Colonic mucosa (tissue), 4 donors: ENCODE measurements around the gene FAM107A. TPM values are rescaled to one million over a fixed set of nuclear protein-coding genes. Genes with fewer than 3 reads are reported as not detected.

ENCODE experiments used
- DNase-seq: peaks from one replicate; pipeline ENCODE4 v3.0.0-alpha.2; 2020
- H3K27ac ChIP-seq: fragments of 200-600 bp; one replicate; pipeline ENCODE4 v1.8.0; 2021
- H3K27me3 ChIP-seq: fragments of 200-600 bp; one replicate; pipeline ENCODE4 v1.8.0; 2021
- H3K36me3 ChIP-seq: fragments of 200-600 bp; one replicate; pipeline ENCODE4 v1.8.0; 2021
- H3K4me1 ChIP-seq: fragments of 200-600 bp; one replicate; pipeline ENCODE4 v1.8.0; 2021; ENCODE audit warnings: mild to moderate bottlenecking
- H3K4me3 ChIP-seq: fragments of 200-600 bp; one replicate; pipeline ENCODE4 v1.8.0; 2021
- H3K9ac ChIP-seq, 2 donors: one replicate each; pipeline ENCODE4 v1.7.0; 2013; ENCODE audit warnings: control low read depth in 2 of 2, low read depth in 2 of 2, low read length in 2 of 2
- H3K9me3 ChIP-seq: fragments of 200-600 bp; one replicate; pipeline ENCODE4 v1.8.0; 2021
- intact Hi-C: fragments of 100-400 bp; cut with DNase I; formaldehyde crosslinking; loops from one replicate; pipeline ENCODE4 v1.14.1; 2022
- total RNA-seq, 2 donors: library from RNA; stranded (reverse); fragmentation: NEBNext Ultra II Directional in 1 of 2; extraction: Animal tissue kit (Norgen Biotek cat#: 25700) in 1 of 2; gene quantifications; one replicate each; pipeline ENCODE4 v1.2.1, GENCODE V29; 2021
- TF ChIP-seq, protein P1 (sequence below): fragments of 200-600 bp; IDR thresholded peaks from one replicate; pipeline ENCODE4 v1.8.0; 2022; ENCODE audit warnings: antibody characterized with exemption, mild to moderate bottlenecking
- donor health status: healthy.
- donor health status: DM: no; HTN: no; CAD: no.
- donor health status: DM: no; HTN: no; CAD: no.

FAM107A gene
- total RNA-seq, 2 donors from 2014 or later: 2.2 to 5.1 TPM

DNA sequence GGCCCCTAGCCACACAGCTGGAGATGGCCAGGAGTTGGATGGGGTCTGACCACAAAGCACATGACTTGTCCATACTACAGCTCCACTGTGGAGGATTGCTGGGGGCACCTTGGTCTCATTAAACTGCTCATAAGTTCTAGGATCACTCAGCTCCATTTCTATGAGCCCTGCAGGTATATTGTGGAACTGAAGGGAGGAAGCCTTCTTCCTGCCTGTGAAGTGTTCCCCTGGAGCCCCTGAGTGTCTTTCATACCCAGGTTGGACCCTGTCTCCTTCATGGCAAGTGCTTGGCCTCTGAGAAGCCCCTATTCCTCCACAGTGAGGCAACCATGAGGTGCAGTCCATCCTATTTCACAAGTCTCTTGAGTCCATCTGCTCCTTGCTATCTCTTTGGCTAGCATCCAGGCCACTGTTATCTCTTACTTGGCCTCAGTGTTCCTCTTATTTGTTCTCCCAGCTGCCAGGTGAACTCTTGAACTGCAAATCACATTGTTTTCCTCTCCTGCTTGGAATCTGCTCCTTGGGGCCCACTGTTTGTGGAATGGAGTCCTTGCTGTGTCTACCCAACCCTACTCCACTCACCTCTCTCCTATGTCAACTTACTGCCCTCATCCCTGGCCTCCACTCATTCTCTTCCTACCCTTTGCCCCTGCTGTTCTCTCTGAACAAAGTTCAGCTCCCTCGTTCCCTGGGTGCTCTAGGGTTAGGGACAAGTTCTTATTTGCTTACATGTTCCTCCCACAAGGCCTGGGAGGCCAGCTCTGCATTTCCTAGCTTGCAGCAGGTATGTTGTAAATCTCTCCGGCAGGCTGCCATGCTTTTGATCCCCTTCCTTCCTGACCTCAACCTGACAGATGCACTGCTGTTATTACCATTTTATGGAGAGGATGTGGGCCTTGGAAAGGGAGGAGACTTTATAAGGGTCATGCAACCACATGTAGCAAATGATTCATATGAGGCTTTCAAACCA is 41.4 kb downstream of the FAM107A start:
- Histone ChIP-seq H3K4me3 (no peak overlapping the region), H3K36me3 (no peaks in the 10 kb centered on the region), H3K9ac (peak overlapping the region in 1 of 2 donors; percentile 88), H3K9me3 (no peaks in the 10 kb centered on the region), H3K27ac (peak overlapping the region; percentile 76), H3K4me1 (peaks cover 30% of the 10 kb centered on the region), H3K27me3 (no peaks in the 10 kb centered on the region)
- DNase-seq: peak; percentile 86
- intact Hi-C loops: no loop called here
- TF ChIP-seq, protein P1, sequence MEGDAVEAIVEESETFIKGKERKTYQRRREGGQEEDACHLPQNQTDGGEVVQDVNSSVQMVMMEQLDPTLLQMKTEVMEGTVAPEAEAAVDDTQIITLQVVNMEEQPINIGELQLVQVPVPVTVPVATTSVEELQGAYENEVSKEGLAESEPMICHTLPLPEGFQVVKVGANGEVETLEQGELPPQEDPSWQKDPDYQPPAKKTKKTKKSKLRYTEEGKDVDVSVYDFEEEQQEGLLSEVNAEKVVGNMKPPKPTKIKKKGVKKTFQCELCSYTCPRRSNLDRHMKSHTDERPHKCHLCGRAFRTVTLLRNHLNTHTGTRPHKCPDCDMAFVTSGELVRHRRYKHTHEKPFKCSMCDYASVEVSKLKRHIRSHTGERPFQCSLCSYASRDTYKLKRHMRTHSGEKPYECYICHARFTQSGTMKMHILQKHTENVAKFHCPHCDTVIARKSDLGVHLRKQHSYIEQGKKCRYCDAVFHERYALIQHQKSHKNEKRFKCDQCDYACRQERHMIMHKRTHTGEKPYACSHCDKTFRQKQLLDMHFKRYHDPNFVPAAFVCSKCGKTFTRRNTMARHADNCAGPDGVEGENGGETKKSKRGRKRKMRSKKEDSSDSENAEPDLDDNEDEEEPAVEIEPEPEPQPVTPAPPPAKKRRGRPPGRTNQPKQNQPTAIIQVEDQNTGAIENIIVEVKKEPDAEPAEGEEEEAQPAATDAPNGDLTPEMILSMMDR: no peak

DNA sequence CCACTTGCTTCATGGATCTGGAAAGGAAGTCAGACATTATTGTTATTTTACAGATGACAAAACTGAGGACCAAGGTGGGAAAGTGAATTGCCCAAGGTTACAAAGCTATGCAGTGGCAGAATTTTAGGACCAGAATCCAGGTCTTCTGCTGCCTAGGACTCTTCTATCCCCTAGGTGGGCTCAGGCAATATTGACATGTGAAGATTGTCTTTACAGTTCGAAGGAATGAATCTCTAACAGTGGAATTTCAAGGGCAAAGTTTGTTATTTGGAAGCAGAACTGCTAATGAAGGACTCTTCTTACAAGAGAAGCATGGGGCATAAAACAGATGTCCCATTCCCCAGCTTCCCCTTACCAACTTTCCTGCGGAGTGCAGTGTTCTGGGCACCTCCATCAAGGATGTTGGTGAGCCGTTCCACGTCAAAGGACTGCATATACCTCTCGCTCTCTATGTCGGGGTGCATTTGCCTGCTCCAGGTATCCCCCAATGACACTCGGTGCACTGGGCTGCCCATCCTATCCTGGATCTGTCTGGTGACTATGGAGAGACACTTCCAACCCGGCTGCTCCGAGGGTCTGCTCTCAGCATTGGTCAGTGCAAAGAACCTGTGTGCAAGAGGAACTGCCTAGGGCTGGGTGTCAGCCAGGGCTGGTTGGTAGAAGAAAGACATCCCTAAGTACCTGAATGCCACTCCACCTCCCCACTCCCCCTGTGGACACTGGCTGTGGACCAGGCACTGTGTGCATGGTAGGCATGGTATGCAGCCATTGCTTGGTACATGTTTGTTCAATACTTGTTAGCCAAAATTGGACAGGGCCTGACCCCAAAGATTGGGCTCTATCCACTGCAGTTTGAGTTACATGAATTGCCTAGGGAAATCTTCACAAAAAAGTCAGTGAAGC is 42.3 kb downstream of the FAM107A start:
- Histone ChIP-seq H3K36me3 (no peaks in the 10 kb centered on the region), H3K4me1 (peaks cover 30% of the 10 kb centered on the region), H3K4me3 (no peak overlapping the region), H3K27ac (peak overlapping the region; percentile 76), H3K27me3 (no peaks in the 10 kb centered on the region), H3K9ac (no peak overlapping the region), H3K9me3 (no peaks in the 10 kb centered on the region)
- DNase-seq: no peak
- intact Hi-C loops: loop anchor here (5.0 kb wide), 2 partner anchors 73 to 213 kb away; no protein-coding TSS in a partner anchor
- TF ChIP-seq, protein P1: no peak

DNA sequence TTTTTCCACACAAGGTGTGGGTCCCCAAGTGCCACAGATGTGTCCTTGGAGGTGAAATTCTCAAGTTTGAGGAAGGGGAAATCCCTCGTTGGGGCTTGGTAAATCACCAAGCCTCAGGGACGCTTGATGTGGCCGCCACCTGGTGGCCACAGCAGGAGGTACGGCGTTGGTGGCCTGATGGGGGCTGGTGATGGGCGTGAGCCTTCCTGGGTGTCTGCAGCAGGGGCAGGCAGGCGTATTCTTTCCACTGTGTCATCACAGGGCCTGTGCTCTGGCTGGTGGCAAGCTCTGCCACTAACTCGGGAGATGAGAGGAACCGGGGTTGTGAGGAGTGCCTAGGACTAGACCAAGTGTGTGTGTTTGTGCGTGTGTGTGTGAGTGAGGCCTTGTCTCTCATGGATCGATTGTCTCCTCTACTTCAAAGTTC is 44.4 kb downstream of the FAM107A start:
- peak; percentile 82 for DNase-seq
- TF ChIP-seq, protein P1: peak; percentile 88
- peaks cover 30% of the 10 kb centered on the region for H3K4me1 ChIP-seq
- H3K4me3 ChIP-seq: no peak overlapping the region
- no peak overlapping the region for H3K27ac ChIP-seq
- H3K36me3 ChIP-seq: no peaks in the 10 kb centered on the region
- H3K9me3 ChIP-seq: no peaks in the 10 kb centered on the region
- no peaks in the 10 kb centered on the region for H3K27me3 ChIP-seq
- intact Hi-C loops: loop anchor here (5.0 kb wide), 2 partner anchors 71 to 211 kb away; no protein-coding TSS in a partner anchor
- no peak overlapping the region for H3K9ac ChIP-seq

DNA sequence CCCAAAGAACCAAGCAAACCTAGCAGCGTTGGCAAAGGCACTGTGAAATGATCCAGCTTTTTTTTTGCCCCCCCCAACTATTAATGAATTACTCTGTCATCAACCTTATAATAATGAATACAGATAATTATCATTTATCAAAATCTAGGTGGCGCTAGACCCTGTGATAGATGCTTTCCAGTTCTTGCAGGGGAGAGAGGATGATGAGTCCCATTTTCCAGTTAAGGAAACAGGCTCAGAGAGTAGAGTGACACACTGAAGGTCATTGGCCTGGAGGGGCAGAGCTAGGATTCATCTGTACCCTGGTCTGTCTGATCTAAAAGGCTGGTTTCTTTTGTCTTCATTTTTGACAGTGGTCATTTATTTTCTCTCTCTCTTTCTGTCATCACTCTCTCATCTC is 45.2 kb downstream of the FAM107A start:
- TF ChIP-seq, protein P1: no peak
- no peak overlapping the region for H3K4me3 ChIP-seq
- no peak for DNase-seq
- no peak overlapping the region for H3K27ac ChIP-seq
- H3K9ac ChIP-seq: no peak overlapping the region
- no peaks in the 10 kb centered on the region for H3K9me3 ChIP-seq
- no peaks in the 10 kb centered on the region for H3K27me3 ChIP-seq
- intact Hi-C loops: loop anchor here (5.0 kb wide), 2 partner anchors 70 to 210 kb away; no protein-coding TSS in a partner anchor
- H3K36me3 ChIP-seq: no peaks in the 10 kb centered on the region
- H3K4me1 ChIP-seq: peaks cover 23% of the 10 kb centered on the region

DNA sequence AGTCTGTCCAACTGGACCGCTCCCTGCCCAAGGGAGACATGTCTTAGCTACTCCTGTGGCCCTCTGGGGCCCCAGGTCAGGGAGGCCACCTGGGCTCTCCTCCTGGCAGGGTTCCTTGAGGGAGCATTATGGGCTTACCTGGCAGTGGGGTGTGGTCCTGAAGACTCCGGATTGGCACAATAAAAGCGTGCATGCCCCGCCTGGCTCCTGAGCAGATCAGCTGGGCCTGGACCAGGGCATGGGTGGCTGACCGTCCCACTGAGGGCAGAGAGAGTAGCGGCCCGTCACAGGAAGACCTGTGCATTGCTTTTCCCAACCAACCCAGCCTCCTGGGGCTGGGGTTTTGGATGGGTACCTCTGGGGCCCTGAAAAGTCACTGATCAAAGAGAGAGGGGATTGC is 45.6 kb downstream of the FAM107A start:
- H3K4me1 ChIP-seq: peaks cover 19% of the 10 kb centered on the region
- H3K27me3 ChIP-seq: no peaks in the 10 kb centered on the region
- no peaks in the 10 kb centered on the region for H3K36me3 ChIP-seq
- intact Hi-C loops: loop anchor here (5.0 kb wide), 2 partner anchors 69 to 209 kb away; no protein-coding TSS in a partner anchor
- no peak overlapping the region for H3K27ac ChIP-seq
- no peaks in the 10 kb centered on the region for H3K9me3 ChIP-seq
- H3K4me3 ChIP-seq: no peak overlapping the region
- TF ChIP-seq, protein P1: no peak
- no peak overlapping the region for H3K9ac ChIP-seq
- DNase-seq: peak; percentile 48
